Activated B cell treated with CpG ODN at 0.5 μM for 24 hours (primary cell): ENCODE measurements around the gene ROCK2. TPM values are rescaled to one million over a fixed set of nuclear protein-coding genes. Genes with fewer than 3 reads are reported as not detected.

Experiments used
- ATAC-seq: fragments of 200-7000 bp; cut with Tn5 transposase; one replicate; pipeline ENCODE4 v1.10.0; 2021; ENCODE audit warnings: low read depth, mild to moderate bottlenecking, moderate library complexity
- CTCF ChIA-PET: fragments of 350-600 bp; sonication (Branson Sonifier 250); formaldehyde crosslinking; loops from one replicate; lab custom pipeline; 2021; ENCODE audit warnings: antibody characterized with exemption; lab: Charles Lee
- POLR2A ChIA-PET: fragments of 350-600 bp; sonication (Branson Sonifier 250); formaldehyde crosslinking; loops from one replicate; lab custom pipeline; 2021; ENCODE audit warnings: antibody characterized with exemption; lab: Charles Lee
- DNase-seq: peaks from one replicate; pipeline ENCODE4 v3.0.0; 2022
- H3K27ac Mint-ChIP-seq: one replicate; pipeline ENCODE4 v1.8.0; 2020; ENCODE audit warnings: mixed read lengths
- H3K27me3 Mint-ChIP-seq: one replicate; pipeline ENCODE4 v1.8.0; 2021; ENCODE audit warnings: mixed read lengths
- H3K36me3 Mint-ChIP-seq: one replicate; pipeline ENCODE4 v1.8.0; 2021; ENCODE audit warnings: low read depth, mixed read lengths
- H3K4me1 Mint-ChIP-seq: one replicate; pipeline ENCODE4 v1.8.0; 2021; ENCODE audit warnings: mixed read lengths
- H3K4me3 Mint-ChIP-seq: one replicate; pipeline ENCODE4 v1.8.0; 2020; ENCODE audit warnings: mild to moderate bottlenecking, mixed read lengths
- H3K9me3 Mint-ChIP-seq: one replicate; pipeline ENCODE4 v1.8.0; 2020; ENCODE audit warnings: mixed read lengths
- CTCF ChIP-seq: fragments of 200-600 bp; IDR thresholded peaks from one replicate; pipeline ENCODE4 v1.8.0; 2022; ENCODE audit warnings: antibody characterized with exemption, mild to moderate bottlenecking
- intact Hi-C: fragments of 100-400 bp; cut with micrococcal nuclease; formaldehyde crosslinking; loops from one replicate; pipeline ENCODE4 v1.15.1; 2024
- total RNA-seq: library from RNA; stranded (reverse); gene quantifications from 2 replicates; pipeline ENCODE4 v1.2.3, GENCODE V29; 2022

ROCK2 gene
- total RNA-seq, 1 donor from 2014 or later = 18.8 TPM

- ATAC-seq (no peak), DNase-seq (no peak)
- no peak overlapping the region for H3K4me3 Mint-ChIP-seq
- CTCF ChIA-PET = no interaction called here
- intact Hi-C loops = no loop called here
- no peaks in the 10 kb centered on the region for H3K9me3 Mint-ChIP-seq
- no peaks in the 10 kb centered on the region for H3K27me3 Mint-ChIP-seq
- peak overlapping the region; percentile 56 for H3K27ac Mint-ChIP-seq
- H3K36me3 Mint-ChIP-seq = no peaks in the 10 kb centered on the region
- peaks cover 47% of the 10 kb centered on the region for H3K4me1 Mint-ChIP-seq
- no peak for TF ChIP-seq CTCF
- POLR2A ChIA-PET = interaction anchor here (1.1 to 1.2 kb wide), 2 partner anchors 31 to 33 kb away, joined by 4 to 7 read pairs; partner anchors contain the start of gene ROCK2
Measured at GRCh38 chr2:11375025-11375688, 30.7 kb upstream of the ROCK2 start.

DNA sequence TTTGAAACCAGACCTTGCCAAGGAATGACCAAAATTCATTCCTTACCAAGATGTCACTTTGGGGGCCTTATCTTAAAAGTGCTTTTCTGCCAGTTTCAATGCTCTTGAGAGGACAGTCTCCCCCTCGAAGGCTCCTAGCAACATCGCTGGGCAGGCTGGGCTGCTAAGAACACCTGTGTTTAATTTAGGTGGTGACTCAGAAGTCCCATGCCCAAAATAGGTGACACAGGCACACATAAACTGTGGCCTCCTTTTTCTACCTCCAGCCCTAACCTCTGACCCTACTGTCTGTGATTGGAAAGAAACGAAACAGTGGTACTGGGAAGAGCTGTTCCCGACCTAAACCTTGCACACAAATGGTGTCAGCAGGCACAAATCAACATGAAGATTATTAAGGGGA, 28.7 kb upstream of the ROCK2 start:
- no peak overlapping the region for H3K4me3 Mint-ChIP-seq
- H3K27me3 Mint-ChIP-seq = no peaks in the 10 kb centered on the region
- intact Hi-C loops = no loop called here
- no peak for DNase-seq
- no peaks in the 10 kb centered on the region for H3K9me3 Mint-ChIP-seq
- no peak for ATAC-seq
- ChIA-PET CTCF (no interaction called here), POLR2A (interaction anchor here (1.4 kb wide), 1 partner anchor 29 kb away, joined by 4 read pairs; the partner anchor contains the start of gene ROCK2)
- no peaks in the 10 kb centered on the region for H3K36me3 Mint-ChIP-seq
- H3K27ac Mint-ChIP-seq = no peak overlapping the region
- TF ChIP-seq CTCF = no peak
- H3K4me1 Mint-ChIP-seq = peaks cover 32% of the 10 kb centered on the region

- Mint-ChIP-seq H3K27ac (no peak overlapping the region), H3K4me3 (no peak overlapping the region), H3K9me3 (no peaks in the 10 kb centered on the region), H3K36me3 (no peaks in the 10 kb centered on the region), H3K4me1 (peaks cover 23% of the 10 kb centered on the region), H3K27me3 (no peaks in the 10 kb centered on the region)
- intact Hi-C loops = no loop called here
- DNase-seq = no peak
- TF ChIP-seq CTCF = no peak
- CTCF ChIA-PET = no interaction called here
- no peak for ATAC-seq
- POLR2A ChIA-PET = no interaction called here
Measured at GRCh38 chr2:11371092-11371937, 26.9 kb upstream of the ROCK2 start.

GRCh38 chr2:11370377-11371091, 26.1 kb upstream of the ROCK2 start:
- no peak overlapping the region for H3K27ac Mint-ChIP-seq
- H3K9me3 Mint-ChIP-seq = no peaks in the 10 kb centered on the region
- no peaks in the 10 kb centered on the region for H3K36me3 Mint-ChIP-seq
- ChIA-PET CTCF (no interaction called here), POLR2A (no interaction called here)
- no peak for ATAC-seq
- peaks cover 23% of the 10 kb centered on the region for H3K4me1 Mint-ChIP-seq
- DNase-seq = no peak
- intact Hi-C loops = no loop called here
- no peaks in the 10 kb centered on the region for H3K27me3 Mint-ChIP-seq
- H3K4me3 Mint-ChIP-seq = no peak overlapping the region
- no peak for TF ChIP-seq CTCF
